HUES64 (cell line): ENCODE results near the gene TRPC4.

Experiments
- H3K27ac ChIP-seq: 2 replicates; pipeline ENCODE4 v1.7.0; 2013; ENCODE audit warnings: low read depth, low read length, inconsistent platforms
- H3K27me3 ChIP-seq: 2 replicates; pipeline ENCODE4 v1.6.1; 2013; ENCODE audit warnings: mild to moderate bottlenecking, low read length; ENCODE audit not compliant: insufficient read depth
- H3K36me3 ChIP-seq: 2 replicates; pipeline ENCODE4 v1.6.1; 2013; ENCODE audit warnings: mild to moderate bottlenecking, low read length; ENCODE audit not compliant: insufficient read depth
- H3K4me1 ChIP-seq: 2 replicates; pipeline ENCODE4 v1.6.1; 2013; ENCODE audit warnings: mild to moderate bottlenecking, low read length, moderate library complexity; ENCODE audit not compliant: insufficient read depth
- H3K4me3 ChIP-seq: 2 replicates; pipeline ENCODE4 v1.5.1; 2013; ENCODE audit warnings: mild to moderate bottlenecking, low read length, moderate library complexity
- H3K9ac ChIP-seq: 2 replicates; pipeline ENCODE4 v1.6.1; 2013; ENCODE audit warnings: mild to moderate bottlenecking, low read depth, low read length
- H3K9me3 ChIP-seq: 2 replicates; pipeline ENCODE4 v1.6.1; 2013; ENCODE audit warnings: low read depth, low read length; ENCODE audit not compliant: insufficient read depth
- WGBS: fragments of 150-250, 120-280 bp; methylation state at CpG from one replicate; pipeline ENCODE4 v1.1.7; 2013; ENCODE audit warnings: missing lambda C conversion rate; 5-methylcytosine and 5-hydroxymethylcytosine counted together

Gene TRPC4

DNA sequence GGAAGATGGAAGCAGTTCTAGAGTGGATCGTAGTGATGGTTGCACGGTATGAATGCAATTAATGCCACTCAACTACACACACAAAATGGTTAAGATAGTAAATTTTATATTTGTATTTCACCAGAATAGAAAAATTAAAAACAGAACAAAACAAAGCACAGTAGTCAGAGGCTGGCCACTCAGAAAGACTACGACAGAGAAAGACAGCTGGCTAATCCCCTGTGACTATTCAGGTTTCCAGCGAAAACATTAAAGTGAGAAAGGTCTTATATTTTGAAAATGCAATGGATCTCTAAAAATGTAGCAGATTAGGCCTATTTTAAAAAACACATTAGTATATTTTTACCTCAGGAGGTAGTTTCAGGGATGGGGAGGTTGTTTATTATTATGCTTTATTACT is 139.7 kb downstream of the TRPC4 start:
- H3K4me1 ChIP-seq: no peaks in the 10 kb centered on the region
- H3K9me3 ChIP-seq: no peaks in the 10 kb centered on the region
- H3K4me3 ChIP-seq: no peak overlapping the region
- no peak overlapping the region for H3K9ac ChIP-seq
- WGBS: 90% methylated on average over 2 of the region's 4 CpGs
- H3K27me3 ChIP-seq: no peaks in the 10 kb centered on the region
- H3K36me3 ChIP-seq: no peaks in the 10 kb centered on the region
- H3K27ac ChIP-seq: no peak overlapping the region

DNA sequence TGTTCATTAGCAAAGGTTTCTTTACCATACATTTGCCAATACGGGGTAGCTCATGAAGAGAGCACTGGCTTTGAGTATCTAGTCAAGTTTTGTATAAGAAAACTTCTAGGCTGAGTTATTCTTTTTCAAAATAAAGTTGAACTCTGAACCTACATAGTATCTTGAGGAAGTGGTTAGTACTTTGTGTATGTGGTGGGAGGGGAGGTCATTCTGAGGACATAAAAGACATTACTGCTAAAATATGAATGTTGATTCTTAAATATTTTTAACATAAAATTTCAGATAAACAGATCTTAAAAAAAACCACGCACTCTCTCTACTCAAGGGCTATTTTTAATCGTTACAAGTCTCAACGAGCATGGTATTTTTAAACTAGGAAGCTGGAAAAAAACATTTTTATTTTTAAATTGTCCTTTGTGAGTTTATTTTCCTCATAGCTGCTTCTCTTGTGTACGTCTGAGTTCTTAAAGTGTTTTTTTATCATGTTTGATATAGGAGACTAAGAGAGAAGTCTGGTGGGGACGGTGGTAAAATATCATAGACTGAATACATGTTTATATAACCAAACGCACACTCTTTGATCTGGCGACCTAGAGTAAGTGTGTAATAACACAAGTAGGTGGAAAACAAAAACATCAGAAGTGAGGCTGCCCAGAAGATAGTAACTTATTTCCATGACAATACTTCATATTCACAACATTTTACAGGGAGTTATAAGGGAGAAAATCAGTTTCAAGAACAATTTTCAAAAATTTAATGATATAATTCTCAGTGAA is 153.0 kb downstream of the TRPC4 start:
- Histone ChIP-seq H3K27ac (no peak overlapping the region), H3K27me3 (no peaks in the 10 kb centered on the region), H3K9me3 (no peaks in the 10 kb centered on the region), H3K9ac (no peak overlapping the region), H3K4me1 (no peaks in the 10 kb centered on the region), H3K36me3 (no peaks in the 10 kb centered on the region), H3K4me3 (no peak overlapping the region)
- 91% methylated on average over 3 of the region's 8 CpGs for WGBS

DNA sequence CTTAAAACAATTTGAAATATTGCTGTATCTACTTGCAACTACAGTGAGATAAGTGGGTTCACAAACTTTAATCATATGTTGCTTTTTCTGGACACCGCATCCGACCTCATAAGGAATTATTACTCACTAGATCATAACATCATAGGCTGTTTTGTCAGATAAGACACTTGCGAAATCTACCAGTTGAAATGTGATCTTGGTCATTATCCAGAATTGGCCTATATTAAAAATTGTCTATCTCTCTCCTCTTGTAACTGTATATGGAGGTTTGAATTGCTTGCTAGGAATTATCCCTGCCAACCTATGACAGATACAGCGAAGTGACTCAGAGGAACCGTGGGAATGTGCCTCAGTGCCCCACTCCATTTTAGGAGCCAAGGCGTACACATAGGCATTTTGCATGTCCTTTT is 154.0 kb downstream of the TRPC4 start:
- Histone ChIP-seq H3K4me3 (no peak overlapping the region), H3K36me3 (no peaks in the 10 kb centered on the region), H3K9ac (no peak overlapping the region), H3K27ac (no peak overlapping the region), H3K4me1 (no peaks in the 10 kb centered on the region), H3K27me3 (no peaks in the 10 kb centered on the region), H3K9me3 (no peaks in the 10 kb centered on the region)
- WGBS: 95% methylated on average over 6 of the region's 6 CpGs

GRCh38 chr13:37709318-37709717 is 160.3 kb downstream of the TRPC4 start:
- no peak overlapping the region for H3K9ac ChIP-seq
- H3K27ac ChIP-seq: no peak overlapping the region
- no peaks in the 10 kb centered on the region for H3K27me3 ChIP-seq
- H3K36me3 ChIP-seq: no peaks in the 10 kb centered on the region
- H3K9me3 ChIP-seq: no peaks in the 10 kb centered on the region
- H3K4me1 ChIP-seq: no peaks in the 10 kb centered on the region
- no peak overlapping the region for H3K4me3 ChIP-seq

GRCh38 chr13:37707739-37708500 is 161.7 kb downstream of the TRPC4 start:
- H3K27me3 ChIP-seq: no peaks in the 10 kb centered on the region
- H3K9ac ChIP-seq: no peak overlapping the region
- no CpG with 5 or more reads among the region's 2 CpGs for WGBS
- H3K27ac ChIP-seq: no peak overlapping the region
- H3K9me3 ChIP-seq: no peaks in the 10 kb centered on the region
- H3K4me3 ChIP-seq: no peak overlapping the region
- no peaks in the 10 kb centered on the region for H3K4me1 ChIP-seq
- H3K36me3 ChIP-seq: no peaks in the 10 kb centered on the region

DNA sequence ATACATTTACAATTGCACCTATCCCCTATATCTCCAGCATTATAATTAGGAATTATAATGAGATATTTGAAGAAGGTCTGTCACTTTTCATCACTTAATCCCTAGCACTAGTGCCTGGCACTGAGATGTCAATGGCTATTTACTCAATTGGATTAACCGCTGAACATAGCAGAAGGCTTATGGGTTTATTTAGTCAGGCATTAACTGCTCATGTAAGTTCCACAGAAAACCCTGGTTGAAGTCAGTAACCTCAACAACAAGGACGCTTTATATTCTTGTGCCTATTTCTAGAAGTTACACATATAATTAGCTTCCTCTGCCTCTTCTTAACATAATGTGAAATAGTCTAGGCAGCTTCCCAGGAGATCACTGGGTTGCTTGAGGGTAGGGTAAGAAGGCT is 163.5 kb downstream of the TRPC4 start:
- H3K9ac ChIP-seq: no peak overlapping the region
- H3K27ac ChIP-seq: no peak overlapping the region
- H3K9me3 ChIP-seq: no peaks in the 10 kb centered on the region
- H3K27me3 ChIP-seq: no peaks in the 10 kb centered on the region
- no peaks in the 10 kb centered on the region for H3K36me3 ChIP-seq
- H3K4me1 ChIP-seq: no peaks in the 10 kb centered on the region
- no peak overlapping the region for H3K4me3 ChIP-seq
- WGBS: 91% methylated on average over 2 of the region's 2 CpGs

DNA sequence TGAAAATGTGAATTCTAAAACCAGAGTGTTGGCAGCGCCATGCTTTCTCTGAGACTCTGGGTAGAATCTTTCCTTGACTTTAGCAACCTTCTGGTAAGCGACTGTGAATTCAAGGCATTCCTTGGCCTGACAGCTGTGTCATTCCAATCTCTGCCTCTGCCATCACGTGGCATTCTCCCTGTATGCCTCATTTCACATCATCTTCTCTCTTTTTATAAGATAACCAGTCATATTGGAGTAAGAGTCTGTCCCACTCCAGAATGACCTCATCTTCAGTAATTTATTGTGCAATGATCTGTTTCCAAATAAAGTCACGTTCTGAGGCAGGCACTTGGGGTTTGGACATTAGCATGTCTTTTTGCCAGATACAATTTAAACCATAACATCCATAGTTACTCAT is 167.6 kb downstream of the TRPC4 start:
- no peaks in the 10 kb centered on the region for H3K9me3 ChIP-seq
- no peak overlapping the region for H3K27ac ChIP-seq
- no peaks in the 10 kb centered on the region for H3K4me1 ChIP-seq
- H3K36me3 ChIP-seq: no peaks in the 10 kb centered on the region
- no peak overlapping the region for H3K4me3 ChIP-seq
- WGBS: 89% methylated on average over 4 of the region's 4 CpGs
- H3K27me3 ChIP-seq: no peaks in the 10 kb centered on the region
- no peak overlapping the region for H3K9ac ChIP-seq

DNA sequence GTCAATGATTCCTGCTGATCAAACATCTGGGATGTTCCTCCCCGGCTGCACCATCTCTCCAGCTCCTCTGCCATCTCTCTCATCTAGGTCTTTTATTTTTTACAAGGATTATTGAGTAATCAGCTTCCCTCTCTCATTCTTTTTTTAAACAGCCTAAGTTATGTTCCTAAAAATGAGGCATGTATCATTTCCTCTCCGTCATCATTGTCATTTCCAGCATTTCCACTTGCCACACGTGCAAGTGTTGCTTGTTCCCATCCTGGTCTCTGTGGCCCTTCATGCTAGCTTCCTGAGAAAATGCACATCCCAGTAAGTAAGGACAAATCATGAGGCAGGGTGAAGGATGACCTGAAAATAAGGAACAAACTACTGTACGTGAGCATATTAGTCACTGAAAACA is 168.3 kb downstream of the TRPC4 start:
- Histone ChIP-seq H3K27ac (no peak overlapping the region), H3K36me3 (no peaks in the 10 kb centered on the region), H3K9me3 (no peaks in the 10 kb centered on the region), H3K27me3 (no peaks in the 10 kb centered on the region), H3K4me1 (no peaks in the 10 kb centered on the region), H3K4me3 (no peak overlapping the region), H3K9ac (no peak overlapping the region)
- WGBS: 94% methylated on average over 4 of the region's 4 CpGs

DNA sequence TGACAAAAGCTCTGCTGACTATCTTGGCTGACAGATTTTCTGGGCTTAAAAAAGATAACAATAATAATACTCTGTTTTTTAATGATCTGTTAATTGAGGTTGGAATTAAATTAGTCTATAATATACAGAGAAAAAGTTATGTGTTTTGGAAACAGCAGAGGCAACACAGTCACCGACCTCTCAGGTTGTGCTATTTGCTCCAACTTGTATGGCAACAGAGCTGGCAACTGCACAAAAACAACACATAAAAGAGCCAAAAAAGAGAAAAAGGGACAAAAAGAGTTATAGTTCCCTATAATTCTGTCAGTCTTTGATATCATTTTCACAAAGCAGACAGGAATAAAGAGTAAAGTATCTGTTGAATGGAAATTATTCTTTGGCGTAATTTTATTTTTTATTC is 168.7 kb downstream of the TRPC4 start:
- no peak overlapping the region for H3K9ac ChIP-seq
- 100% methylated on average over 1 of the region's 2 CpGs for WGBS
- H3K27me3 ChIP-seq: no peaks in the 10 kb centered on the region
- no peak overlapping the region for H3K4me3 ChIP-seq
- no peaks in the 10 kb centered on the region for H3K36me3 ChIP-seq
- no peaks in the 10 kb centered on the region for H3K9me3 ChIP-seq
- no peak overlapping the region for H3K27ac ChIP-seq
- no peaks in the 10 kb centered on the region for H3K4me1 ChIP-seq

DNA sequence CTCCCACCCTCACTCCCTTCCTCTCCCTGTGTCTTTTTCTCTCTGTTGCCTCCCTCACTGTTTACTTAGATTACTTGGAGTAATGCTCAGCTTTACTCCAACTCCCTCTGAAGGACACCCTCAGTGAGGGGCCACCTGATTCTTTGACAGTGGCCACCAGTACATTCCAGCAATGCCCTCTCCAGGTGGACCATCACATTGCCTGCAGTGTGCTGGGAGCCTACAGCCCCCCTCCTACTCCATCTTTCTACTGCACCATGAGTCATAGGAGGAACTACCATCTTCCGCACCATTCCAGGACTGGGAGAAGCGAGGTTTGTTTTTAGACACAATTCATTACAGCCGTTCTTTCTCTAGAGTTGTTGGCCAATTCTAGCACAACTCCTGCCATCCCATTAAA is 174.4 kb downstream of the TRPC4 start:
- WGBS: 98% methylated on average over 3 of the region's 3 CpGs
- Histone ChIP-seq H3K27ac (no peak overlapping the region), H3K9me3 (no peaks in the 10 kb centered on the region), H3K27me3 (no peaks in the 10 kb centered on the region), H3K36me3 (no peaks in the 10 kb centered on the region), H3K4me1 (no peaks in the 10 kb centered on the region), H3K9ac (no peak overlapping the region), H3K4me3 (no peak overlapping the region)

DNA sequence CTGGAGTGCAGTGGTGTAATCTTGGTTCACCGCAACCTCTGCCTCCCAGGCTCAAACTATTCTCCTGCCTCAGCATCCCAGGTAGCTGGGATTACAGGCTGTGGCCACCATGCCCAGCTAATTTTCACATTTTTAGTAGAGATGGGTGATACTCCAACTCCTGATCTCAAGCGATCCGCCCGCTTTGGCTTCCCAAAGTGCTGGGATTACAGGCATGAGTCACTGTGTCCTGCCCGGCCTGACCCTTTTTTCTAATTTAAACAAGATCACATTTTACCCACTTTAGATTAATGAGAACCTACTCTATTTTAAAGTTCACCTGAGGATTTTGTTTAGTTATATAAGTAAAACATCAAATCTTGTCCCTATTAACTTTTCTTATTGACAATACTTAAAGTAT is 179.2 kb downstream of the TRPC4 start:
- no peaks in the 10 kb centered on the region for H3K9me3 ChIP-seq
- 96% methylated on average over 5 of the region's 5 CpGs for WGBS
- no peak overlapping the region for H3K27ac ChIP-seq
- no peaks in the 10 kb centered on the region for H3K27me3 ChIP-seq
- H3K36me3 ChIP-seq: no peaks in the 10 kb centered on the region
- peaks cover 2% of the 10 kb centered on the region; the same call in 1 of the 2 replicates for H3K4me1 ChIP-seq
- no peak overlapping the region for H3K4me3 ChIP-seq
- H3K9ac ChIP-seq: no peak overlapping the region
